GM19438 (cell line): ENCODE measurements around the gene ZSWIM4.
A peak's percentile ranks its signal among the peaks of the same experiment; 100 is the strongest.
"Not testable (repeated sequence)": the region's sequence is repeated elsewhere in the genome, so short reads cannot be mapped to it uniquely, and the experiment has no call there.

Experiments used
- ATAC-seq: cut with Tn5 transposase; IDR thresholded peaks from one replicate; pipeline ENCODE4 v1.9.1; 2021; ENCODE audit warnings: low read depth; ENCODE audit not compliant: unreplicated experiment

The ZSWIM4 gene

DNA sequence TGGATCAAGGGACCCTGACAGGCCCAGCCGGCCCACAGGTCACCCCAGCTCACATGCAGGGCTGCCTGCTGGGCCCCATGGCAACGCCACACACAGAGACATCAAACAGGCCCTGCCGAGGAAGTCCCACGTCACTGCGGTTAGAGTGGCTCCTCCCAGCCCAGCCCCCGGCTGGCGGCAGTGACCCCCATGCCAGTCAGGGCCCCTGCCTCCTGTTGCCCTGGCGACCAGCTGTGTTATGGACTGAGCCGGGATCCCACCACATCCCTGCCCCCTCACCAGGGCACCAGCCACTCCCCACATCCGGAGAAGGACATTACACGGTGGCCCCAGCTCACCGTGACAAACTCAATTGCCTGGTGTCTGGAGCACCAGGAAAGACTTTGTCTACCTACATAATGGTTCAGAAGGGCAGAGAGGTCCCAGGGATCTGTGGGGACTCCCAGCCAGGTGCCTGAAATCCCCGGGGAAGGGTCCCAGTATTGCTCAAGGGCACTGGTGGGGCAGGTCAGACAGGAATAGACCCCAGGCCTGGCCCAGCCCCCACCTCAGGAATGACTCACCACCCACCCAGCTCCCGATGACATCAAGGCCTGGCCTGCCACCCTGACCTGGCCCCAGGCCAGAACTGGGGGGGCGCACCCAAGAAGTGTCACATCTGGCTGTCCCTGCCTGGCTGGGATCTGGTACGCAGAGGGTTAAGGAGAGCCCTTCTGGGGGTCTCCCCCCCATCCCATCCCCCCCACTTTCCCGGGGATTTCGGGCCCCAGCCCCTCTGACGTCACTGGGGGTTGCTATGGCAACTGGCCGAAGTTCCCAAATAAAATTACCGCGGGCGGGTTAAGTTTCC, 51.5 kb downstream of the ZSWIM4 start:
- ATAC-seq: peak; percentile 50

- ATAC-seq: peak; percentile 38
These were observed 52.4 kb downstream of the ZSWIM4 start for GRCh38 chr19:13847407-13848339.

DNA sequence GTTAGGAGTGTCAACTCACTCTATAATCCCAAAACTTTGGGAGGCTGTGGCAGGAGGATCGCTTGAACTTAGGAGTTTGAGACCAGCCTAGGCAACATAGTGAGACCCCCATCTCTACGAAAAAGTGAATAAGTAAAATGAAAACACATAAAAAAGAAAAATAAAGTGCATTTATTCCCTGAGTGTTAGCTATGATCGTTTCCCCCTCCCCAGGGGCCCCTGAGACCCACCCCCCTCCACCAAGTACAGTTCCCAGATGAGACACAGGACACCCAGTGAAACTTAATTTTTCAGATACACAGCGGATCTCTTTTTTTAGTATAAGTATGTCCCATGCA, 53.1 kb downstream of the ZSWIM4 start:
- no peak for ATAC-seq

GRCh38 chr19:13848798-13849676, 53.8 kb downstream of the ZSWIM4 start:
- ATAC-seq: no peak

- ATAC-seq: no peak
These were observed 55.0 kb downstream of the ZSWIM4 start for GRCh38 chr19:13849991-13850909.

GRCh38 chr19:13850910-13851733, 55.9 kb downstream of the ZSWIM4 start:
- no peak for ATAC-seq

GRCh38 chr19:13851734-13852114, 56.5 kb downstream of the ZSWIM4 start:
- ATAC-seq: not testable (repeated sequence)

GRCh38 chr19:13852171-13852707, 57.0 kb downstream of the ZSWIM4 start:
- not testable (repeated sequence) for ATAC-seq

- ATAC-seq: no peak
These were observed 61.3 kb downstream of the ZSWIM4 start for GRCh38 chr19:13856497-13856896.

DNA sequence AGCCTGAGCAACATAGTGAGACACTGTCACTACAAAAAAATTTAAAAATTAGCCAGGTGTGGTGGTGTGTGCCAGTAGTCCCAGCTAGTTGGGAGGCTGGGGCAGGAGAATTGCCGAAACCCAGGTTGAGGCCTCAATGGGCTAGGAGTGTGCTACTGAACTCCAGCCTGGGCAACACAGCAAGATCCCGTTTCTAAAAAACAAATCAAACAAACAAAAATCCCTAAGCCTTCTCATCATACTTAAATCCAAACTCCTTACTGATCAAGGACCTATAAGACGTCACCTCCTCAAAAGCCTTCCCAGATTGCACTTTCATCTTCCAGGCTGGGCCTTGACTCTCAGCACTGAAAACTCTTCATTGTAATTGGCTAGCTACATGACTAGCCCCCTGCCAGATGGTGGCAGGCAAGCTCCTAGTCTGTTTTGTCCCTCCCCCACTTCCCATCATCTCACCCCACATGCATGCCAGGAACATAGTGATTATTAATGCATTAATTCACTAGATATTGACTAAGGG, 64.2 kb downstream of the ZSWIM4 start:
- ATAC-seq: no peak

DNA sequence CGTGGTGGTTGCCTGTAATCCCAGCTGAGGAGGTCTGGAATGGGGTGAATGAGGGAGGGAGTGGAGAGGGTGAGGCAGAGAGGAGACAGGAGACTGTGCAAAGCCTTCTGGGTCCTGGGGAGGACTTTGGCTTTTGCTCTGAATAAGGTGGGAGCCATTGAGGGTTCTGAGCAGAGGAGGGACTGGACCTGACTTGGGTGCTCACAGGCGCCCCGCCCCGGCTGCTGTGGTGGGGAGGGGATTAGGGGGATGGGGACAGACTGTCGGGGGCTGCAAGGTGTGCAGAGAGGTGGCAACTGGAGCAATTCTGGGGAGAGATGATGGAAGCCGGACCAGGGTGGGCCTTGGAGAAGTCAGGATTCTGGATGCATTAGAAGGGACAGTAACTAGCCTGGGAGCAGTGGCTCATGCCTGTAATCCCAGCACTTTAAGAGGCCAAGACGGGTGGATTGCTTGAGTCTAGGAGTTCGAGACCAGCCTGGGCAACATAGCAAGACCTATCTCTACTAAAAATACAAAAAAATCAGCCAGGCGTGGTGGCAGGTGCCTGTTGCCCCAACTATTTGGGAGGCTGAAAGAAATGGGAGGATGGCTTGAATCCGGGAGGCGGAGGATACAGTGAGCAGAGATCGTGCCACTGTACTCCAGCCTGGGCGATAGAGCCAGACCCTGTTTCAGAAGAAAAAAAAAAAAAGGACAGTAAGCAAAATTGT, 65.6 kb downstream of the ZSWIM4 start:
- no peak for ATAC-seq

DNA sequence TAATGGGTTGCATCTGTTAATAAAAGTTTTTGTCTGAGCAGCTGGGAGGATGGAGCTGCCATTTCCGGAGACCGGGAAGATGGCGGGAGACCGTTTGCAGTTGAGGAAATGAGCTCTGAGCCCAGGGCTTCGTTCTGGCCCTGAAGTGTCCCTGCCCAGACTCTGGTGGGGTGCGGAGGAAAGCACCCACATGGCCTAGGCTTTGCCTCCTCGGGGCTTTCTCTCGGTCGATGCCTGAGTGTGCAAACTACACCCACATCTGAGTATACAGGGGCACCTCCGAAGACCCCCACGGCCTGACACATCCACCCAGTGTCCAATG, 66.1 kb downstream of the ZSWIM4 start:
- peak; percentile 11 for ATAC-seq

GRCh38 chr19:13861714-13862531, 66.7 kb downstream of the ZSWIM4 start:
- ATAC-seq: peak; percentile 72

DNA sequence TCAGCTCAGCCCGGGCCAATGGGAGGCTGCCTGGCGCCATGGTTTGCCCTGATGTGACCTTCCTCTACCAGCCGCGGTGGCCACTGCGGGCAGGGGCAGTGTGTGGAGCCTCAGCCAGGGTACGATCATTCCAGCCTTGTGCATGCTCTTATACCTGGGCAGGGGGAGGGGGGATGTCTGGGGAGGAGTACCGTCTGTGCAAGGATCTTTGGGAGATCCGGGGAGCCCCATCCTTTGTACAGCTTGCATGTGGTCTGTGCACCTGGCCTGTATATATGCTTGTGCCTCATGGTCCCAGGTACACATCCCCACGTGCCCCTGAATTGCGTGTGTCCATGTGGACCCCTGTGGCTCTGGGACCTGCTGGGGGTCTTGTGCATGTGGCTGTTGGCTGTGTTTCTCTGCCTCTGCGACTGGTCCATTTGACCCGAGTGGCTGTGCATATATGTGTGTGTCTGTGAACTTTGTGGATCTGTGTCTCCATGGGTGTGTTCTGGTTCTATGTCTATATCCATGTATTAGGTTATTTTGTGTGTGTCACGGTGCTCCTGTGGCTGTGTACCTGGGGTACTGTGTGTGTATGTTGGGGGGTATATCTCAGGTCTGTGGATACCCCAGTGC, 68.9 kb downstream of the ZSWIM4 start:
- no peak for ATAC-seq

DNA sequence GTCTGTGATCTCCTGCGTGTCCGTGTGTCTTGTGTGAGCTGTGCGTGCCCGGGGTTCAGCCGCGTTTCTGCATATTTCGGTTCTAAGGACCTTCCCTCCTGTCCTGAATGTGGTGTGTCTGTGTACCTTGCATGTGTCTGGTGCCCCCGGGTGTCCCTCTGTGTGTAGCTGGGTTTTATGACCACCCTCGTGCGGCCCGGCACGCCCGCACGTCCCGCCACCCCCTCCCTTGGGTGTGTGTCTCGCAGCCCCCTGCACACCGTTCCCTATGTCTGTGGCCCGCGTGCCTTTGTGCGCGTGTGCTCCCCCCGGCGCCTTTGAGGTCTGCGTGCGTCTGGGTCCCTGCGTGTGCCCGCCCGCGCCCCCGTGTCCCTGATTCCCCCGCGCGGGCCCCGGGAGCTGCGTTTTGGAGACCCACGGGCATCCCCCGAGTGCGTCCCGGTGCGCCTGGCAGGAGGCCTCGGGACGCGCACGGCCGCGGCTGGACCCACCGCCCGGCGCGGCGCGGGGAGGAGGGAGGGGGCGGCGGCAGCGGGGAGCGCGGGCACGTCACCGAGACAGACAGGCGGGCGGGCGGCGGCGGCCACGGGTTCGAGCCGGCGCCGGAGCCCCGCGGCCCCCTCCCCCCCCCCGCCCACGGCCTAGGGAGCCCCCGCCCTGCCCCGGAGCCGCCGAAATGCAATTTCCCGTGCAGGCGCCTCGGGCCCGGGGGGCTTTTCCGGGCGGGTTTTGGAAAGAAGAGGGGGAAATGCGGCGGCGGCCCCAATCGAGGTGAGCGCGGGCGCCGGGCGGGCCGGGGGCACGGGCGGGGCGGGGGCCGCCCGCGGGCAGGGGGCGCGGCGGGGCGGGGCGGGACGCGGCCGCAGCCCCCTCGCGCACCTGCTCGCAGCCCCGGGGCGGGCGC, 69.7 kb downstream of the ZSWIM4 start:
- no peak for ATAC-seq
